ENCODE results near the gene FOXO3. TPM values are rescaled to one million over a fixed set of nuclear protein-coding genes. Genes with fewer than 3 reads are reported as not detected.

Gene FOXO3
- total and polyA plus RNA-seq, 2 donors from 2014 or later: 9.4 to 76.1 TPM

DNA sequence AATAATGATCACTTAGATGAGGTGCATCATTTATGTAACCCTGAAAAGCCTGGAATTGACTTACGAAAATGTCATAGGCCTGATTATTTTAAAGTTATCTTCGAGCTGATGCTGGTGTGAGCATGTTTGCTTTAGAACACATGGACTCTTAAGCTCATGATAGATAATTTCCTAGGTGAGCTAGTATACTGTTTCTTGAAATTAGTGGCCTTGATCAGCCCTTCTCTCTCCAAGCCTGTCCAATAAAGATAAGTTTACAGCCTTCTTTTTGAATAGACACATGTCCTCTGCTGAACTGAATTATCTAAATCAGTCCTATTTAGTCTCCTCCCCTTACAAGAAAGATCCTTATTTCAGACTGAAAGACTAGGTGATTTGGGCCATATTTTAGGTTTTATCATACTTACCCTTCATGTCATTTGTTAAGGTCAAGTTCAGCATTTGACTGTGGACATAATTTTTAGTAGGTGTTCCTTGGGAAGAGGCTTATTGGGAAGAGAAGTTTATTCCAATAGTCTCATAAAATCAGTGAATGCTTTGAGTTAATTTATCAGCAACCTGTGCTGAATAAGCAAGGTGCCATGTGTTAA lies 15.3 kb downstream of the FOXO3 start:
- no peak overlapping the region for H3K4me3 ChIP-seq (ENCODE audit: low read length in 3 of 3)
- TF ChIP-seq, protein P1, sequence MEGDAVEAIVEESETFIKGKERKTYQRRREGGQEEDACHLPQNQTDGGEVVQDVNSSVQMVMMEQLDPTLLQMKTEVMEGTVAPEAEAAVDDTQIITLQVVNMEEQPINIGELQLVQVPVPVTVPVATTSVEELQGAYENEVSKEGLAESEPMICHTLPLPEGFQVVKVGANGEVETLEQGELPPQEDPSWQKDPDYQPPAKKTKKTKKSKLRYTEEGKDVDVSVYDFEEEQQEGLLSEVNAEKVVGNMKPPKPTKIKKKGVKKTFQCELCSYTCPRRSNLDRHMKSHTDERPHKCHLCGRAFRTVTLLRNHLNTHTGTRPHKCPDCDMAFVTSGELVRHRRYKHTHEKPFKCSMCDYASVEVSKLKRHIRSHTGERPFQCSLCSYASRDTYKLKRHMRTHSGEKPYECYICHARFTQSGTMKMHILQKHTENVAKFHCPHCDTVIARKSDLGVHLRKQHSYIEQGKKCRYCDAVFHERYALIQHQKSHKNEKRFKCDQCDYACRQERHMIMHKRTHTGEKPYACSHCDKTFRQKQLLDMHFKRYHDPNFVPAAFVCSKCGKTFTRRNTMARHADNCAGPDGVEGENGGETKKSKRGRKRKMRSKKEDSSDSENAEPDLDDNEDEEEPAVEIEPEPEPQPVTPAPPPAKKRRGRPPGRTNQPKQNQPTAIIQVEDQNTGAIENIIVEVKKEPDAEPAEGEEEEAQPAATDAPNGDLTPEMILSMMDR (IDR thresholded peaks at IDR 0.05; ENCODE audit: borderline replicate concordance, extremely low read depth, insufficient read depth): no peak
- no peak overlapping the region for H3K9ac ChIP-seq (ENCODE audit: low read length in 3 of 3)
- H3K27me3 ChIP-seq (ENCODE audit: control insufficient read depth, insufficient read depth, low read length): no peaks in the 10 kb centered on the region
- intact Hi-C loops (cut with DNase I): no loop called here
- FAIRE-seq (no peak), DNase-seq (no peak)
- no peak overlapping the region for H3K27ac ChIP-seq (ENCODE audit: low read depth in 2 of 2, low read length in 2 of 2)
- no peaks in the 10 kb centered on the region for H3K9me3 ChIP-seq (ENCODE audit: control insufficient read depth in 2 of 3, insufficient read depth in 1 of 3, low read length in 3 of 3)
- peaks cover 2 to 37% (median 33%) of the 10 kb centered on the region in 3 donors for H3K4me1 ChIP-seq (ENCODE audit: control insufficient read depth in 2 of 3, insufficient read depth in 2 of 3, low read depth in 1 of 3, low read length in 3 of 3)
- peaks cover 0 to 11% (median 8%) of the 10 kb centered on the region in 3 donors for H3K36me3 ChIP-seq (ENCODE audit: control insufficient read depth in 2 of 3, insufficient read depth in 3 of 3, low read length in 3 of 3)

DNA sequence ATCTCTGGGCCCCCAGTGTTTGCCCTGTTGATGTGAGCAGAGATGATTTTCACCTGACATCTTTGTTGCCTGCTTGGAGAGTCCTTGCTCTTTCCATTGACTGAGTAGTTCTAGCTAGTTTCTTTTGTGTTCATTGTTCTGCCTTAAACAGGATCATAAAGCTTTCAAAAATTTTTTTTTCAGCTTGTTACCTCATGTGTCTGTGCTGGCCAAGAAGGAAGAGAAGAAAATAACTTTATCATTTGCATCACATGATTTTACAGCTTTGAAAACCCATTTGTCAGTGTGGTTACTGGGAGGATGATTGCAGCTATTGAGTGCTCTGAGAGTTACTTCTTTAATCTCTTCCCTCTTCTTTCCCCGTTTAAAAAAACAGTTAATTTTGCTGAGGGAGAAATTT lies 16.0 kb downstream of the FOXO3 start:
- TF ChIP-seq, protein P1 (IDR thresholded peaks at IDR 0.05; ENCODE audit: borderline replicate concordance, extremely low read depth, insufficient read depth): no peak
- Histone ChIP-seq H3K9ac (ENCODE audit: low read length in 3 of 3) (no peak overlapping the region), H3K27me3 (ENCODE audit: control insufficient read depth, insufficient read depth, low read length) (no peaks in the 10 kb centered on the region), H3K27ac (ENCODE audit: low read depth in 2 of 2, low read length in 2 of 2) (no peak overlapping the region), H3K4me1 (ENCODE audit: control insufficient read depth in 2 of 3, insufficient read depth in 2 of 3, low read depth in 1 of 3, low read length in 3 of 3) (peaks cover 3 to 43% (median 36%) of the 10 kb centered on the region in 3 donors), H3K36me3 (ENCODE audit: control insufficient read depth in 2 of 3, insufficient read depth in 3 of 3, low read length in 3 of 3) (peaks cover 0 to 6% (median 4%) of the 10 kb centered on the region in 3 donors), H3K4me3 (ENCODE audit: low read length in 3 of 3) (no peak overlapping the region), H3K9me3 (ENCODE audit: control insufficient read depth in 2 of 3, insufficient read depth in 1 of 3, low read length in 3 of 3) (no peaks in the 10 kb centered on the region)
- intact Hi-C loops (cut with DNase I): no loop called here
- no peak for DNase-seq
- FAIRE-seq: no peak

GRCh38 chr6:108578166-108578565 lies 17.4 kb downstream of the FOXO3 start:
- FAIRE-seq: no peak
- Histone ChIP-seq H3K4me1 (ENCODE audit: control insufficient read depth in 2 of 3, insufficient read depth in 2 of 3, low read depth in 1 of 3, low read length in 3 of 3) (peaks cover 5 to 57% (median 45%) of the 10 kb centered on the region in 3 donors), H3K4me3 (ENCODE audit: low read length in 3 of 3) (no peak overlapping the region), H3K9me3 (ENCODE audit: control insufficient read depth in 2 of 3, insufficient read depth in 1 of 3, low read length in 3 of 3) (no peaks in the 10 kb centered on the region), H3K9ac (ENCODE audit: low read length in 3 of 3) (no peak overlapping the region), H3K27ac (ENCODE audit: low read depth in 2 of 2, low read length in 2 of 2) (no peak overlapping the region), H3K27me3 (ENCODE audit: control insufficient read depth, insufficient read depth, low read length) (no peaks in the 10 kb centered on the region), H3K36me3 (ENCODE audit: control insufficient read depth in 2 of 3, insufficient read depth in 3 of 3, low read length in 3 of 3) (no peaks in the 10 kb centered on the region)
- TF ChIP-seq, protein P1 (IDR thresholded peaks at IDR 0.05; ENCODE audit: borderline replicate concordance, extremely low read depth, insufficient read depth): no peak
- intact Hi-C loops (cut with DNase I): no loop called here
- no peak for DNase-seq
